NCI-H2196 treated with DMSO at 0.1 percent for 48 hours (cell line): ENCODE measurements around the gene KCTD5.
"Not testable (repeated sequence)": the region's sequence is repeated elsewhere in the genome, so short reads cannot be mapped to it uniquely, and the experiment has no call there.

Source experiments
- DNase-seq: peaks from one replicate; lab custom pipeline; 2025; ENCODE audit not compliant: unreplicated experiment; lab: John Stamatoyannopoulos, UW

Gene KCTD5, protein sequence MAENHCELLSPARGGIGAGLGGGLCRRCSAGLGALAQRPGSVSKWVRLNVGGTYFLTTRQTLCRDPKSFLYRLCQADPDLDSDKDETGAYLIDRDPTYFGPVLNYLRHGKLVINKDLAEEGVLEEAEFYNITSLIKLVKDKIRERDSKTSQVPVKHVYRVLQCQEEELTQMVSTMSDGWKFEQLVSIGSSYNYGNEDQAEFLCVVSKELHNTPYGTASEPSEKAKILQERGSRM

DNA sequence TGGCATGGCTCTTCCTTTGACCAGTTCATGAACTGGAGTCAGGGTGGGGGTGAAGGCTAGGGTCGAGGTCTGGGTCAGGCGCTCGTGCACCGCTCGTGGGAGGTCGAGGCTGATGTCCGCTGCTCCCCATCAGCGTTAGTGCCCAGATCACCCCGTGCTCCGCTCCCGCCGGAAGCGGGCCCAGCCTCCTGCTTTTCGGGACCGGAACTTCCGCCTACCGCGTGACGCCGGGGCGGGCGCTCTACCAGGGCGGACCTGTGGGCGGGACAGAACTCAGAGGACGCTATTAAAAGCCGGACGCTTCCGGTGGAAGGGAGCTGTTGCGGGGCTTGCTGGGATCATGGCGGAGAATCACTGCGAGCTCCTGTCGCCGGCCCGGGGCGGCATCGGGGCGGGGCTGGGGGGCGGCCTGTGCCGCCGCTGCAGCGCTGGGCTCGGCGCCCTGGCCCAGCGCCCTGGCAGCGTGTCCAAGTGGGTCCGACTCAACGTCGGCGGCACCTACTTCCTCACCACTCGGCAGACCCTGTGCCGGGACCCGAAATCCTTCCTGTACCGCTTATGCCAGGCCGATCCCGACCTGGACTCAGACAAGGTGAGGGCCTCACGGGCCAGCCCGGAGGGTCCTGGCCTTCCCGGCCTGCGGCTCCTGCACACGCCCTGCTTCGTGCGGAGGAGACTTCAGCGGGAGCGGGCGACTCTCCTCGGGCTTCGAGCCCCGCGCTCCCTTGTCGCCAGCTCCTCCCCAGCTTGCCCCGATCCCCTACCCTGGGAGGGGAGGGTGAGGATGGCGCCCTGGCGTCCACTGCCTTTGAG, at the start of gene KCTD5:
Gene KCTD5, plus strand, starts transcription at position 315 of the 813 bp plus-strand sequence. Its CDS starts 26 bp downstream, at position 341.
- DNase-seq = peak; percentile 94

DNA sequence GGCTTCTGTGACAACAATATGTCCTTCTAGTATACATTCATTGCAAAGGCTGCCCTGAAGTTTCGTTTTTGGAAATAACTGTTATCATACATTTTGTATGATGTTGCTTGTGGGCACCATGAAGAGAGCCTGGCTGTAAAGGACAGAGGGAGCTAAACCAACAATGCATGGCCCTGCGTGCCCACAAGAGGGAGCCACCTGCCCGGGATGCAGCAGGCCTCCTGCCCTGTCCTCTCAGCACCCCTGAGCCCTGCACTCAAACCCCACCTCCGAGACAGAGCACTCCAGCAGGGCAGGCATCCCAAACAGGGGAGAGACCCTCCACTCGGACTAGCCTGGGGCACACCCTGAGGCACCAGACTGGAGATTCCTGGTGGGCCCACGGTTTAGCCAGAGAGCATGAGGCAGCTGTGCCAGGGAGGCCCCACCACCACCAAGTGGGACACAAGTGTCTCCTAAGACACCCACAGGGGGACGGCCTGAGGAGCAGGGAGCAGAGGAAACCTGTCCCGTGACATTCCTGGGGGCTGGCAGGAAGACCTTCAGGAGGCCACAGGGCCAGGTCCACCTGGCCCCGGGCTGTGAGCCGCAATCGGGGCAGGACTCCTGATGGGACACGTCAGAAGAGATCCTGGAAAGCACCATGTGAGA, 43.1 kb upstream of the KCTD5 start:
- DNase-seq = not testable (repeated sequence)

DNA sequence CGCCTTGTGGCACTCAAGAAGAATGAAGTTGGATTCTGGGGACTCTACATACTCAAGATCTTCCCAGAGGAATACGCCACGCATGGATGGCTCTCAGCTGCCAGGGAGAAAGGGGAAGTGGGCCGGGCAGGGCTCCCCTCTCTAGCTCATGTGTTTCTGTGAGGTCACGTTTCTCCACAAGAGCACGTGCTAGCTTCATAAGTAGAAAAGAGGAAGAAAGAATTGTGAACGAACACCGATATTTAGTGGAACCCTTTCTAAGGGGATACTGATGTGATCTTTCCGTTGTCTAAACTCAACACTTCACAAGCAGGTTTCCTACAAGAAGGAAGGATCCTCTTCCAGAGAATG, 42.6 kb upstream of the KCTD5 start:
- not testable (repeated sequence) for DNase-seq

DNA sequence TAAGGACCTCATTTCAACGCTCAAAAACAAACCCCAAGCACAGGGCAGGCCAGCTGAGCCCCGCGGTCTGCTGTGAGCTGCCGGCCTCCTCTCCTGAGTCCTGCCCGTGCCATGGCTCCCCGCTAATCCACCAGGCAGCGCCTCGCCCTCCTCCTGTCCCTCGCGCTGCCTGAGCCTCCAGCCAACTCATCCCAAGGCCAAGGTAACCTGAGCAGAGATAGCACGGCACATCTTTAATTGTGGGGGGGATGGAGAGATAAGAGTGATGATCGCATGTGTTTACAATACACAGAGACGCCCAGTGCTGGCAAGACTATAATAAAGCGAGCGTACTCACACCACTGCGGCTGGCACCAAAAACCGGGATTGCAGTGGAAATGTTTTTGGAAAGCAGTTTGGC, 39.8 kb upstream of the KCTD5 start:
- DNase-seq = not testable (repeated sequence)

DNA sequence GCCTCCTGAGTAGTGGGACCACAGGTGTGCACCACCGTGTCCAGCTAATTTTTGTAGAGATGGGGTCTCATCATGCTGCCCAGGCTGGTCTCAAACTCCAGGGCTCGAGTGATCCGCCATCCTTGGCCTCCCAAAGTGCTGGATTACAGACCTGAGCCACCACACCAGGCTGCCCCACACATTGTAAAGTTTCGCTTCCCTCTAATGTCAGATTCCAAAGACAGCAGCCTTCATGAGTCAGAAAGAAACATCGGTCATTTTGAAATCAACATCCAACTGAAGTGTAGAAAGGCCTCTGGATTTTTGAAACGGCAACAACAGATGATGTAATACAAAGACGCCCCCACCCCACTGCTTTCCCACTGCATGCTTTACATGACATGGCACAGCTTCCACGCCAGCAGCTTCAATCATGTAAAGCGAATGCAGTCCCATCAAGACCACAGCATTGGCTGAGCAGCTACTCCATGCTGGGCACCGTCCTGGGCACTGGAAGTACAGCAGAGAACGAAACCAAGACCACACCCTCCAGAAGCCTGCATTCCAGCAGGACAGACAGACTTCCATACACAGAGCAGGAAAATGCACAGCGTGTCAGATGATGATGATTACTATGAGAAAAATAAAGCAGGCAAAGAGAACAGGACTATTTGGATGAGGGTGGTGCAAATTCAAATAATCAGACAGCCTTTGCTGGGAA, 37.4 kb upstream of the KCTD5 start:
- DNase-seq = not testable (repeated sequence)

DNA sequence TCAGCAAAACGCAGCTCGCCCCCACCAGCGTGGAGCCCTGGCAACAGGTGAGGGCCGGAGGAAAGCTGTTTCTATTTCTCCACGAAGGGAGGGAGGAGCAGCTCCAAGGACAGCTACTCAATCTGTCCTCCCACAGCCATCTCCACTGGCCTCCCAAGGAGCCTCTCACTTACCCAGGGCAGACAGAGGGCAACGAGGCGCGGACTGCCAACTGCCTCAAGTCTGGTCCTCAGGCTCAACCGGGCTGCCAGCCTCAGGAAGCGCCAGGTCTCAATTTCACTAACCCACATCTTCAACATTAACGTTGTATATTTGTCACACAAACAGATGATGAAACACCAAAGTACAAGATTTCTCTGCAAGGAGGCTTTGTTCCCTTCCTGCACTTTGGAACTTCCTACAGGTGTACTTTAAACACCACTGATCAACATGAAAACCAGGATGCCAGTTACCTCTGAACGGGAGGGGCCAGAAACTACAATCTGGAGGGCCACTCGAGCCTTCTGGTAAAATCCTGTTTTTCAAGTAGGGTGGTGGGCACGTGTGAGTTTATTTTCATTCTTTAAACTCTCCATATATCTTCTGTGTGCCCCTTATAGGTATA, 31.0 kb upstream of the KCTD5 start:
- DNase-seq = not testable (repeated sequence)

DNA sequence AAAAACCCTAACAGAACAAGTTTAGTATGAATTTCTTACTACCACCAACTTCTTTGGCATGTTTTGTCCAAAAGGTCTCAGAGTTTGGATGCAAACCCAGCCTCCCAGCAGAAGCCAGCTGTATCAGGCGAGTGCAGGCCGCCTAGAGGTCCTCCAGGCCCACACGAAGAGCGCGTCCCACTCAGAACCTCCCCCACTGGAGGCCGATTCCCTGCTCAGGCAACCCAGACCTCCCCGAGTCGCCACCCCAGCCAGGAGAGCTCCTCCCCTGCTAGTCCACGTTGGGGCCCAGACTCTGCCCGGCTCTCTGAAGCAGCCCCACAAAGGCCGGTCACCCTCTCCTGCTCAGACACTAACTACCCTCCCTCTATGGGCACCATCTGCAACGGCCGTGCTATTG, 28.4 kb upstream of the KCTD5 start:
- not testable (repeated sequence) for DNase-seq

DNA sequence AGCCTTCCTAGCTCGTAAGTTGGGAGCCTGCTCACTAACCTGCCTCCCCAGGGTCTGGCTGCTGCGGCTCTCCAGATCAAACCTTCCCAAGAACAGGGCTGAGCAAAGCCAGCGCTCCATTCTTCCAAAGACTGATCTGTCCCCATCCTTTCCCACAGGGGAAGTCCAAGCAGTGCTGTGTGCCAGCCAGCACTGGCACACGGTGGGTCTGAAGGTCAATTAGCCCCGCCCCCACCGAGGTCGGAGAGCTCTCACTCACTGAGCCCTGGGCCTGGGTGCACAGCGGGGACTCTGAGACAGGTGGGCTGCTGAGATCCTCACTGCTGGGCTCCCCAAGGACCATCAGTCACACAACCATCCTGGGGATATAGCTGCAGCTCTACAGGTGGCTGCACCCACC, 27.4 kb upstream of the KCTD5 start:
- DNase-seq = not testable (repeated sequence)

DNA sequence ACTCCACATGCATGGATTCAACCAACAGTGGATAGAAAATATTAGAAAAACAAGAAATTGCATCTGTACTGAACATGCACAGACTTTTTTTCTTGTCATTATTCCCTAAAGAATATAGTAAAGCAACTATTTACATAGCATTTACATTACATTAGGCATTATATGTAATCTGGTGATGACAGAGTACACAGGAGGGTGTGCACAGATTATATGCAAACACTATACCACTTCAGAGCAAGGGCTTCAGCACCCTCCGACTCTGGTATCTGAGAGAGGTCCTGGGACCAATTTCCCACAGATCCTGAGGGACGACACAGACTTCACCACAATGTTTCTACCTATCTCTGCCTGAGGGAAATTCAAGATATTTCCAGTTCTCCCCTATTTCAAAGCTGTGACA, 25.3 kb upstream of the KCTD5 start:
- no peak for DNase-seq

DNA sequence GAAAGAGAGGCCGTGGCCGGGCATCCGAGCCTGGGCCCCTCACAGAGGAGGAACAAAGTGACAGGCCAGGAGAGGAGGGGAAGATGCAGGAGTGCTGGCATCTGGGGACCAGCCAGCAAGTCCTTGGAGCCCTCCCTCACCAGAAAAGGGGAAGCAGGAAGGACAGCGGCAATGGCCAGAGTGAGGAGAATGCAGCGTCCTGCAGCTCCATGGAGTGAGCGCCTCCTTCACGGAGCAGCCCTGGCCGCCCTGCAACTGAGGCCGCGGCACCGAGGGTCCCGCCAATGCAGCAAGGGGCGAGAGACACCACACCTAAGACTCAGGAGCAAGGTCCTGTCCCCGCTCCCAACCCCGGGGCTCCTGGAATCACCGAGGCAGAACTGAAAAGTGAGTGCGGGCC, 24.5 kb upstream of the KCTD5 start:
- not testable (repeated sequence) for DNase-seq

DNA sequence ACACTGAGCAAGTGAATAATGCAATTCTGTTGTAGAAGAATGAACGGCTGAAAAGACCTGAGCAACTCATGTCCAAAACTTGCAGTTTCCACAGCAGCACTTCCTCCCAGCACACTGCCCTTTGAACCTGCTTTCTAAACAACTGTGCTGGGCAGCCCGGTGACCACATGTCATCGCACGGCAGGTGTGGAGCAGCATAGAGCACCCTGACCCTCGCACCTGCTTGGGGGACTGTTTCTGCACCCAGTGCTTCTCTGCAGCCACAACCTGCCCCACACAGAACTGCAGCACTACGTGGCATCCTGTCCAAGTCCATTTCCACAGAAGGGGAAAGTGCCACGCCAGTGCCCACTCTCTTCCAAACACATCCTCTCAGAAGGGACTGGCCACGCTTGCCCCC, 22.8 kb upstream of the KCTD5 start:
- not testable (repeated sequence) for DNase-seq

DNA sequence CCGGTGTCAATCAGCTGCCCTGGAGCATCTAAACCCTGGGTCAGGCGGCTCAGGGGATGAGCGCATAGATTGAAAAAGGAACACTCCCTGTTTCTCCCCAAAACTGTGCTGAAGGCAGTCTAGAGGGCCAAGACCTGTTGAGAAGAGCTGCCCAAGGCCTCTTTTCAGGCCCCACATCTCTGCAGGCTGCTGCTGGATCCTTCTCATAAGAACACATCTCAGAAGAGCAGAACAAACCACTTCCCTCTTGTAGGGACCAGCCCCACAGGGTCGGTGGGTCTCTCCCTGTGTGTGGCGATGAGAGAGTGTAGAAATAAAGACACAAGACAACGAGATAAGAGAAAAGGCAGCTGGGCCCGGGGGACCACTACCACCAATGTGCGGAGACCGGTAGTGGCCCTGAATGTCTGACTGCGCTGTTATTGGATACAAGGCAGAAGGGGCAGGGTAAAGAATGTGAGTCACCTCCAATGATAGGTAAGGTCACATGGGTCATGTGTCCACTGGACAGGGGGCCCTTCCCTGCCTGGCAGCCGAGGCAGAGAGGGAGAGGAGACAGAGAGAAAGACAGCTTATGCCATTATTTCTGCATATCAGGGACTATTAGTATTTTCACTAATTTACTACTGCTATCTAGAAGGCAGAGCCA, 22.2 kb upstream of the KCTD5 start:
- not testable (repeated sequence) for DNase-seq

DNA sequence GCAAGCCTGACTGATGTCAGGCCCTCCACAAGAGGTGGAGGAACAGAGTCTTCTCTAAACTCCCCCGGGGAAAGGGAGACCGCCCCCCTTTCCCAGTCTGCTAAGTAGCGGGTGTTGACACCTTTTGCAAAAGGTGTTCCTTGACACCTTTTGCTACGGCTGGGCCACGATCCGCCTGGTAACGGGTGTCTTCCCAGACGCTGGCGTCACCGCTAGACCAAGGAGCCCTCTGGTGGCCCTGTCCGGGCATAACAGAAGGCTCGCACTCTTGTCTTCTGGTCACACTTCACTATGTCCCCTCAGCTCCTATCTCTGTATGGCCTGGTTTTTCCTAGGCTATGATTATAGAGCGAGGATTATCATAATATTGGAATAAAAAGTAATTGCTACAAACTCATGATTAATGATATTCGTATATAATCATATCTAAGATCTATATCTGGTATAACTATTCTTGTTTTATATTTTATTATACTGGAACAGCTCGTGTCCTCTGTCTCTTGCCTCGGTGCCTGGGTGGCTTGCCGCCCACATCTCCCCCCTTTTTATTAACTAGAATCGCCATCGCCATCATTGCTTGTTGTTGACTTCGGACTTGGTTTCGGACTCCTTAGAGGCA, 21.5 kb upstream of the KCTD5 start:
- not testable (repeated sequence) for DNase-seq

DNA sequence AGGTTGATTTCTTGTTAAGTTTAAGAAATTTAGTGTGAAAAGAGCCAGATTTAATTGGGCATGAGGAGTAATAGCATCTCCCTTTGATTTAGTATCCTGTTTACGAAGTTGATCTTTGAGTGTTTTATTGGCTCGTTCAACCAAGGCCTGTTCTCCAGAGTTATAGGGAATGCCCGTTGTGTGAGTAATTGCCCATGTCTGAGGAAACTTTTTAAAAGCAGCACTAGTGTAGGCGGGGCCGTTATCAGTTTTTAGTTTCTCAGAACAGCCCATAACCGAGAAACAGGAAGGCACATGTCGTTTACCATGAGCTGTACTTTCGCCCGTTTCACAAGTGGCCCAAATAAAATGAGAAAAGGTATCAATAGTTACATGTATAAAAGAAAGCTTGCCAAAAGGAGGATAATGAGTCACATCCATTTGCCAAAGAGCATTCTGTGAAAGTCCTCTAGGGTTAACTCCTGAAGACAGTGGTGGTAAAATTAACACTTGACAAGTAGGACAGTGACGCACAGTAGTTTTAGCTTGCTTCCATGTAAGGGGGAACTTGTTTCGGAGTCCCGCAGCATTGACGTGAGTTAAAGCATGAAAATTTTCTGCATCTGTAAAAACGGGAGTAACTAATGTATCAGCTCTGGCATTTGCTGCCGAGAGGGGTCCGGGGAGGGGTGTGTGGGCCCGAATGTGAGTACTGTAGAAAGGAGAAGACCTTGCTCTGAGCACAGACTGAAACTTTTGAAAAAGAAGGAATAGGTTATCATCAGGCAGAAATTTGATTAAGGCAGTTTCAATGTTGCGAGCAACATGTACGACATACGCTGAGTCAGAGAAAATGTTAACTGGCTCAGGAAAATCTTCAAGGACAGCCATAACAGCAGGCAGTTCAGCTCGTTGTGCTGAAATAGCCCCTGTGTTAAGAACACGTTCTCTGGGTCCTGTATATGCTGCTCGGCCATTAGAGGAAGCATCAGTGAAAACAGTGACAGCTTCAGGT, 18.5 kb upstream of the KCTD5 start:
- DNase-seq = no peak

DNA sequence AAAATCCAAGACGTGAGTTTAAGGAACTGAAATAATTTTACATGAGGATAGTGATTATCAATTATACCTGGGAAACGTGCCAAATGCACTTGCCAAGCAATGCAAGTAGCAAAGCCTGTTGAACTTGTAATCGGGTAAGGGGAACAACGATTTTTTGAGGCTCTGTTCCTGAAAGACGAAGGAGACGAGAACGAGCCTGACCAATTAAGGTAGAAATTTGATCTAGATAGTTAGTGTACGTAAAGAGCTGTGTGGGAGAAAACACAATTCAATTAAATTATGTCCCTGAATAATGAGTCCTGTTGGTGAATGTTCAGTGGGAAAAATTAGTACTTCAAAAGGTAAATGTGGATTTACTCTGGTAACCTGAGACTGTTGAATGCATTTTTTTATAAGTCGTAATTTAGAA, 17.7 kb upstream of the KCTD5 start:
- DNase-seq = no peak

DNA sequence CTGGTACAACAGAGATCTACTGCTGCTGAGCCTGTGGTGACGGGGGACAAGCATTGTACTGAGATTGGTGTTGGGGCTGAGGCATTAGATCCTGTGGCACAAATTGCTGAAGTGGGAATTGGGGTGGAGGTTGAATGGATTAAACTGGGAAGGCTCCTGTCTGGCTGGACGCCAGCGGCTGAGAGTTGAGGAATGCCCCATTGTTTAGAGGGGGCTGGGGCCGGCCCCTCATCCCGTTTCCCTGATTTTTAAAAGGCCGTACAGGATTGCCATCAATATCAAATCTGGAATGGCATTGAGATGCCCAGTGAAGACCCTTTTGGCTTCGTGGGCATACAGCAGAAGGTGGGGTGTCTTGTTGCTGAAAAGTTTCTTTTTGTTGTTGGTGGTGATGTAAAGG, 15.7 kb upstream of the KCTD5 start:
- not testable (repeated sequence) for DNase-seq

DNA sequence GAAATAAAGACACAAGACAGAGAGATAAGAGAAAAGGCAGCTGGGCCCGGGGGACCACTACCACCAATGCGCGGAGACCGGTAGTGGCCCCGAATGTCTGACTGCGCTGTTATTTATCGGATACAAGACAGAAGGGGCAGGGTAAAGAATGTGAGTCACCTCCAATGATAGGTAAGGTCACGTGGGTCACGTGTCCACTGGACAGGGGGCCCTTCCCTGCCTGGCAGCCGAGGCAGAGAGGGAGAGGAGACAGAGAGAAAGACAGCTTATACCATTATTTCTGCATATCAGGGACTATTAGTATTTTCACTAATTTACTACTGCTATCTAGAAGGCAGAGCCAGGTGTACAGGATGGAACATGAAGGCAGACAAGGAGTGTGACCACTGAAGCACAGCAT, 12.7 kb upstream of the KCTD5 start:
- not testable (repeated sequence) for DNase-seq

DNA sequence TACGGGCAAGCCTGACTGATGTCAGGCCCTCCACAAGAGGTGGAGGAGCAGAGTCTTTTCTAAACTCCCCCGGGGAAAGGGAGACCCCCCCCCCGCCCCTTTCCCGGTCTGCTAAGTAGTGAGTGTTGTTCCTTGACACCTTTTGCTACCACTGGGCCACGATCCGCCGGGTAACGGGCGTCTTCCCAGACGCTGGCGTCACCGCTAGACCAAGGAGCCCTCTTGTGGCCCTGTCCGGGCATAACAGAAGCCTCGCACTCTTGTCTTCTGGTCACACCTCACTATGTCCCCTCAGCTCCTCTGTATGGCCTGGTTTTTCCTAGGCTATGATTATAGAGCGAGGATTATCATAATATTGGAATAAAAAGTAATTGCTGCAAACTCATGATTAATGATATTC, 12.3 kb upstream of the KCTD5 start:
- DNase-seq = peak; percentile 13

DNA sequence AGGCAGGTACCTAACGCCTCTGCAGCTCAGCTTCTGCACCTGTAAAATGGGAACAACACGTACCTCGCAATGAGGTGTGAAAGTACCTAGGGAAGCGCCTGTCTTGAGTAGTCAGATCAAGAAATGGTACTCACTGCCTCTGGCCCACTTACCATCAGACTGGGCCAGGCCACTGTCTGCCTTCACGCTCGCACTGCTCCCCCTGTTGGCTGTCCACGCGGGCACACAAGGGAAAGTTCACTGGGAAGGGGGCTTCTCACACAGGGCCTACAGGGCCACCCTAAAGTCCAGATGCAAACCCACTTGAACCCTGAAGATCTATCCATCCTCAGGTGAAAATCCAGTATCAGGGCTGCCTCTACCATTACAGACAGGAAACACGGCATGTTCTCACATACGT, 11.1 kb upstream of the KCTD5 start:
- DNase-seq = not testable (repeated sequence)
